Smooth muscle cell (in vitro differentiated cells): ENCODE results near the gene HAO2. TPM values are rescaled to one million over a fixed set of nuclear protein-coding genes. Genes with fewer than 3 reads are reported as not detected.

Experiments used
- DNase-seq: peaks from one replicate; lab custom pipeline; 2025; ENCODE audit not compliant: unreplicated experiment; lab: John Stamatoyannopoulos, UW
- H2AFZ ChIP-seq: fragments of 200-600 bp; sonication (generic); 2 replicates; pipeline ENCODE4 v1.6.0; 2016; ENCODE audit warnings: antibody characterized with exemption, low read depth, mild to moderate bottlenecking
- H3F3A ChIP-seq: fragments of 200-600 bp; sonication (generic); 2 replicates; pipeline ENCODE4 v1.6.0; 2017; ENCODE audit warnings: antibody characterized with exemption, low read depth
- H3K27ac ChIP-seq: fragments of 200-600 bp; sonication (generic); 2 replicates; pipeline ENCODE4 v1.5.1; 2016; ENCODE audit warnings: low read depth, mild to moderate bottlenecking
- H3K27me3 ChIP-seq: fragments of 200-600 bp; sonication (generic); 2 replicates; pipeline ENCODE4 v1.6.1; 2016; ENCODE audit warnings: low read depth, mild to moderate bottlenecking
- H3K36me3 ChIP-seq: fragments of 200-600 bp; sonication (generic); 2 replicates; pipeline ENCODE4 v1.5.1; 2016; ENCODE audit warnings: low read depth
- H3K4me1 ChIP-seq: fragments of 200-600 bp; sonication (generic); 2 replicates; pipeline ENCODE4 v1.5.1; 2016; ENCODE audit warnings: low read depth
- H3K4me2 ChIP-seq: fragments of 200-600 bp; sonication (generic); 2 replicates; pipeline ENCODE4 v1.6.0; 2016; ENCODE audit warnings: mild to moderate bottlenecking
- H3K4me3 ChIP-seq: fragments of 200-600 bp; sonication (generic); 2 replicates; pipeline ENCODE4 v1.5.1; 2016; ENCODE audit warnings: mild to moderate bottlenecking
- H3K79me2 ChIP-seq: fragments of 200-600 bp; sonication (generic); 2 replicates; pipeline ENCODE4 v1.6.0; 2016; ENCODE audit warnings: low read depth, mild to moderate bottlenecking
- H3K9ac ChIP-seq: fragments of 200-600 bp; sonication (generic); 2 replicates; pipeline ENCODE4 v1.6.0; 2016; ENCODE audit warnings: low read depth
- H3K9me3 ChIP-seq: fragments of 200-600 bp; sonication (generic); replicated peaks from 2 replicates; pipeline ENCODE4 v1.5.1; 2016; ENCODE audit warnings: low read depth
- H4K20me1 ChIP-seq: fragments of 200-600 bp; sonication (generic); 2 replicates; pipeline ENCODE4 v1.6.0; 2016; ENCODE audit warnings: low read depth
- WGBS: methylation state at CpG from one replicate; pipeline ENCODE4 v1.1.7; 2016; ENCODE audit warnings: low lambda C conversion rate; 5-methylcytosine and 5-hydroxymethylcytosine counted together
- polyA plus RNA-seq: library from polyadenylated mRNA; unstranded; fragments of >200 nt; fragmentation: Nextera tagmentation; extraction: Ambion mirVana; gene quantifications from 2 replicates; pipeline ENCODE4 v1.2.1, GENCODE V29; 2016
- small RNA-seq: library from RNA; depleted of rRNA; stranded (forward); fragments of <200 nt; gene quantifications from one replicate; pipeline ENCODE3, GENCODE V24; 2014
- total RNA-seq: library from RNA; depleted of rRNA; stranded (reverse); fragments of >200 nt; gene quantifications from 2 replicates; pipeline ENCODE4 v1.2.3, GENCODE V29; 2014
- TF ChIP-seq, protein P1 (sequence below): fragments of 200-600 bp; sonication (generic); IDR thresholded peaks from 2 replicates; pipeline ENCODE4 v1.5.1; 2017; ENCODE audit warnings: borderline replicate concordance, mild to moderate bottlenecking, antibody characterized with exemption; ENCODE audit not compliant: insufficient read depth, poor library complexity, severe bottlenecking

Gene HAO2
- total and polyA plus RNA-seq, 2 experiments from 2014 or later, result not detected

DNA sequence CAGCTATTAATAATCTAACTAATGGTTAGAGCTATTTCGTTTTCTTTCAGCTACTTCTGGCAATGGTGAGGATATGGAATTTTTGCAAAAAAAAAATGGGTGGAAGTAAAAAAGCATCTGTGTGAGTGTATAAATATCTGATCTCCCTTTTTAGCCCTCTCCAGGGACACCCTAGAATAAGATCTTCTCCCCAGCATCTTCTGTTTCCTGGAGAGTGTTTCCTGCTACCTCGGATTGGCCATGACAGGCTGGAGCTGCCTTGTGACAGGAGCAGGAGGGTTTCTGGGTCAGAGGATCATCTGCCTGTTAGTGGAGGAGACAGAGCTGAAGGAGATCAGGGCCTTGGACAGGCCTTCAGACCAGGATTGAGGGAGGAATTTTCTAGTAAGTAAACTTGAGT is 70.2 kb downstream of the HAO2 start:
- no peak overlapping the region for H3K9ac ChIP-seq
- no peaks in the 10 kb centered on the region for H3F3A ChIP-seq
- TF ChIP-seq, protein P1, sequence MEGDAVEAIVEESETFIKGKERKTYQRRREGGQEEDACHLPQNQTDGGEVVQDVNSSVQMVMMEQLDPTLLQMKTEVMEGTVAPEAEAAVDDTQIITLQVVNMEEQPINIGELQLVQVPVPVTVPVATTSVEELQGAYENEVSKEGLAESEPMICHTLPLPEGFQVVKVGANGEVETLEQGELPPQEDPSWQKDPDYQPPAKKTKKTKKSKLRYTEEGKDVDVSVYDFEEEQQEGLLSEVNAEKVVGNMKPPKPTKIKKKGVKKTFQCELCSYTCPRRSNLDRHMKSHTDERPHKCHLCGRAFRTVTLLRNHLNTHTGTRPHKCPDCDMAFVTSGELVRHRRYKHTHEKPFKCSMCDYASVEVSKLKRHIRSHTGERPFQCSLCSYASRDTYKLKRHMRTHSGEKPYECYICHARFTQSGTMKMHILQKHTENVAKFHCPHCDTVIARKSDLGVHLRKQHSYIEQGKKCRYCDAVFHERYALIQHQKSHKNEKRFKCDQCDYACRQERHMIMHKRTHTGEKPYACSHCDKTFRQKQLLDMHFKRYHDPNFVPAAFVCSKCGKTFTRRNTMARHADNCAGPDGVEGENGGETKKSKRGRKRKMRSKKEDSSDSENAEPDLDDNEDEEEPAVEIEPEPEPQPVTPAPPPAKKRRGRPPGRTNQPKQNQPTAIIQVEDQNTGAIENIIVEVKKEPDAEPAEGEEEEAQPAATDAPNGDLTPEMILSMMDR, result no peak
- no peak overlapping the region for H3K4me3 ChIP-seq
- H2AFZ ChIP-seq, result no peak overlapping the region
- H3K27ac ChIP-seq, result no peak overlapping the region
- DNase-seq, result no peak
- no peaks in the 10 kb centered on the region for H4K20me1 ChIP-seq
- no peaks in the 10 kb centered on the region for H3K36me3 ChIP-seq
- H3K4me1 ChIP-seq, result no peaks in the 10 kb centered on the region
- WGBS, result 88% methylated on average over 2 of the region's 2 CpGs
- H3K9me3 ChIP-seq, result no peaks in the 10 kb centered on the region
- no peak overlapping the region for H3K4me2 ChIP-seq
- no peaks in the 10 kb centered on the region for H3K79me2 ChIP-seq
- H3K27me3 ChIP-seq, result peaks cover 11% of the 10 kb centered on the region

DNA sequence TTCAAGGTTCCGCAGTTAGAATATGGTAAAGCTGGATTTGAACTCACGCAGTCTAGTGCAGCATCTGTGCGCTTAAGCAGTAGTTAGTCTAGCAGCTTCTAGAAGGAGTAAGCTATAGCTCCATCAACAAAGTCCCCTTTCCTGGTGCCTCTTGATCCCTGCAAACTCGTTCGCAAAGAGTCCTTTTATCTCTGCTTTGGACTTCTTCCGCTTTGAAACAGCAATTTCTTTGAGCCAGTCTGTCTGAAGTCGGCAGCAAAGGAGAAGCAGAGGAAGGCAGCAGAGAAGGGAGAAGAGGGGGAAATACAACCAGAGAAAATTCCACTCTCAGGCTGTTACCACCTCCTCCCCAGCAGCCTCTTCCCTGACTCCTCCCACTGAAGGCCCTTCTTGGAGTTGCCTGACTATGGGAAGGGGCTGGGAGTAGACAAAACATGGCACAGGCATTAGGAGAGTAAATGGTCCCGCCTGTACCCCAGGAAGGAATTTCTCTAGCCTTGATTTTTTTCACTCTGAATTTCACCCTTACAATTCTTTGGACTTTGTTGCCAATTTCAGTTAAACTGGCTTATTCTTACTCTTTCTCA is 72.2 kb downstream of the HAO2 start:
- Histone ChIP-seq H3K27ac (no peak overlapping the region), H3F3A (no peaks in the 10 kb centered on the region), H3K4me1 (no peaks in the 10 kb centered on the region), H3K36me3 (no peaks in the 10 kb centered on the region), H2AFZ (peak overlapping the region; percentile 52), H3K4me2 (peak overlapping the region; percentile 29), H3K9ac (no peak overlapping the region), H4K20me1 (no peaks in the 10 kb centered on the region), H3K9me3 (no peaks in the 10 kb centered on the region), H3K4me3 (no peak overlapping the region), H3K79me2 (no peaks in the 10 kb centered on the region), H3K27me3 (peaks cover 11% of the 10 kb centered on the region)
- TF ChIP-seq, protein P1, result no peak
- 50% methylated on average over 8 of the region's 8 CpGs for WGBS
- DNase-seq, result no peak

DNA sequence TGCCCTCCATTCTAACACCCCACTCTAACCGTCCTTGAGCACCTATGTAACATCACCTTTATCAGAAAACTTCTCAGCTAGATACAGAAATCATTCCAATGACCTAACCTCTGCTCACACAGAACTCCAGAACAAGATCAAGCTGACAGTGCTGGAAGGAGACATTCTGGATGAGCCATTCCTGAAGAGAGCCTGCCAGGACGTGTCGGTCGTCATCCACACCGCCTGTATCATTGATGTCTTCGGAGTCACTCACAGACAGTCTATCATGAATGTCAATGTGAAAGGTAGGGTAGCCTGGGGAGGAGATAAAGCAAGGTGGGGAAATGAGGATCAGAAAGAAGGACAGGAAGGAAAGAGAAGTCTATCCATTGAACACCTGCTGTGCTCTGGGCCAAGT is 74.2 kb downstream of the HAO2 start:
- no peak overlapping the region for H3K4me2 ChIP-seq
- TF ChIP-seq, protein P1, result no peak
- no peaks in the 10 kb centered on the region for H4K20me1 ChIP-seq
- H3K4me3 ChIP-seq, result no peak overlapping the region
- peaks cover 15% of the 10 kb centered on the region for H3K27me3 ChIP-seq
- no peak for DNase-seq
- H3K27ac ChIP-seq, result no peak overlapping the region
- no peak overlapping the region for H3K9ac ChIP-seq
- no peak overlapping the region for H2AFZ ChIP-seq
- H3K79me2 ChIP-seq, result no peaks in the 10 kb centered on the region
- H3K36me3 ChIP-seq, result no peaks in the 10 kb centered on the region
- 84% methylated on average over 6 of the region's 6 CpGs for WGBS
- H3K4me1 ChIP-seq, result no peaks in the 10 kb centered on the region
- no peaks in the 10 kb centered on the region for H3K9me3 ChIP-seq
- H3F3A ChIP-seq, result no peaks in the 10 kb centered on the region

Small RNA genes within 50 kb of the gene (small RNA-seq; reads per million reads assigned to genes)
- gene RNU1-75P, result not detected

Other genes with a start within 250 kb of the HAO2 start
- 9.6 and 11.0 TPM in 2 replicates for gene WARS2, start 228.1 kb upstream of the HAO2 start, total RNA-seq
- gene WARS2, start 228.1 kb upstream of the HAO2 start, polyA plus RNA-seq, result 5.9 and 6.2 TPM in 2 replicates
- gene HSD3B2, start 46.4 kb downstream of the HAO2 start, total RNA-seq, result not detected in 2 replicates
- gene HSD3B2, start 46.4 kb downstream of the HAO2 start, polyA plus RNA-seq, result not detected in 2 replicates
- gene HSD3B1, start 138.4 kb downstream of the HAO2 start, total RNA-seq, result 1.7 and 2.9 TPM in 2 replicates
- gene HSD3B1, start 138.4 kb downstream of the HAO2 start, polyA plus RNA-seq, result 1.8 and 4.8 TPM in 2 replicates